ENCODE measurements around the gene NTSR2. TPM values are rescaled to one million over a fixed set of nuclear protein-coding genes. Genes with fewer than 3 reads are reported as not detected.

The NTSR2 gene
- total RNA-seq, 1 donor from 2014 or later, result not detected

GRCh38 chr2:11657646-11658045 lies 12.3 kb downstream of the NTSR2 start:
- no peak for TF ChIP-seq CTCF (IDR thresholded peaks at IDR 0.05)
- TF ChIP-seq EZH2 (IDR thresholded peaks at IDR 0.05), result no peak
- TF ChIP-seq EZH2phosphoT487 (IDR thresholded peaks at IDR 0.05), result no peak

DNA sequence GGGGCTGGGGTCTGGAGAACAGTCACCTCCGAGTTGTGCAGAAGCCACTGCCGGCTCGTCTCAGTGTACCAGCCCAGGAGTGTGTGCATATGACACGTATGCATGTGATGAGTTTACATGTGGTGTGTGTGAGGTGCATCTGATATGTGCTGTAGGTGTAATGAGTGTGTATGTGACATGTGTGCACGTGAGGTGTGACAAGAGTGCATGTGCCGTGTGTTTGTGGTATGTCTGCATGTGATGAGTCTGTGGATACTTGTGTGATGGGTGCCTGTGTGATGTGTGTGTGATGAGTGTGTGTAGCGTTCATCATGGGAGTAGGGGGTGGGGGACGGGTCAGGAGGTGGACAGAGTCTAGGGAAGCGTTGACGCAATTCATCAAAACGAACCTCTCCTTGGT lies 12.8 kb downstream of the NTSR2 start:
- H3K4me3 ChIP-seq, result no peak overlapping the region
- Mint-ChIP-seq H3K4me1 (no peaks in the 10 kb centered on the region), H3K36me3 (no peaks in the 10 kb centered on the region), H3K27ac (no peak overlapping the region), H3K9me3 (peaks cover 4% of the 10 kb centered on the region), H3K27me3 (ENCODE audit: insufficient read depth, low read depth) (peaks cover 2% of the 10 kb centered on the region), H3K4me3 (no peak overlapping the region)
- no peaks in the 10 kb centered on the region for H3K27me3 ChIP-seq
- no peaks in the 10 kb centered on the region for H3K36me3 ChIP-seq
- no peak overlapping the region for H3K27ac ChIP-seq
- H3F3A ChIP-seq (ENCODE audit: low read depth), result no peaks in the 10 kb centered on the region
- TF ChIP-seq EZH2 (IDR thresholded peaks at IDR 0.05), result no peak
- no peaks in the 10 kb centered on the region for H3K9me3 ChIP-seq (ENCODE audit: low read depth)
- no peaks in the 10 kb centered on the region for H3K79me2 ChIP-seq (ENCODE audit: low read depth)
- H4K20me1 ChIP-seq (ENCODE audit: low read depth), result no peaks in the 10 kb centered on the region
- no peak overlapping the region for H3K4me2 ChIP-seq
- no peaks in the 10 kb centered on the region for H3K4me1 ChIP-seq
- H2AFZ ChIP-seq (replicated peaks), result no peak overlapping the region
- H3K9ac ChIP-seq, result no peak overlapping the region
- DNase-seq (ENCODE audit: low spot score), result no peak

More at GRCh38 chr2:11657646-11658045, 12.3 kb downstream of the NTSR2 start:
- H3K9ac ChIP-seq, result no peak overlapping the region
- no peak overlapping the region for H3K27ac Mint-ChIP-seq
- H3K27me3 ChIP-seq, result no peaks in the 10 kb centered on the region
- H3K9me3 Mint-ChIP-seq, result peaks cover 6% of the 10 kb centered on the region
- no peaks in the 10 kb centered on the region for H3K79me2 ChIP-seq (ENCODE audit: low read depth)
- H3K4me3 Mint-ChIP-seq, result no peak overlapping the region
- no peak overlapping the region for H2AFZ ChIP-seq (replicated peaks)
- peaks cover under 1% of the 10 kb centered on the region for H3K9me3 ChIP-seq (ENCODE audit: low read depth)
- H3K4me2 ChIP-seq, result no peak overlapping the region
- H3K27ac ChIP-seq, result no peak overlapping the region
- peaks cover 2% of the 10 kb centered on the region for H3K27me3 Mint-ChIP-seq (ENCODE audit: insufficient read depth, low read depth)
- no peaks in the 10 kb centered on the region for H3K36me3 Mint-ChIP-seq
- no peaks in the 10 kb centered on the region for H3K4me1 ChIP-seq
- no peak overlapping the region for H3K4me3 ChIP-seq
- H3F3A ChIP-seq (ENCODE audit: low read depth), result no peaks in the 10 kb centered on the region
- H3K36me3 ChIP-seq, result no peaks in the 10 kb centered on the region
- DNase-seq (ENCODE audit: low spot score), result no peak
- H4K20me1 ChIP-seq (ENCODE audit: low read depth), result no peaks in the 10 kb centered on the region
- no peaks in the 10 kb centered on the region for H3K4me1 Mint-ChIP-seq

DNA sequence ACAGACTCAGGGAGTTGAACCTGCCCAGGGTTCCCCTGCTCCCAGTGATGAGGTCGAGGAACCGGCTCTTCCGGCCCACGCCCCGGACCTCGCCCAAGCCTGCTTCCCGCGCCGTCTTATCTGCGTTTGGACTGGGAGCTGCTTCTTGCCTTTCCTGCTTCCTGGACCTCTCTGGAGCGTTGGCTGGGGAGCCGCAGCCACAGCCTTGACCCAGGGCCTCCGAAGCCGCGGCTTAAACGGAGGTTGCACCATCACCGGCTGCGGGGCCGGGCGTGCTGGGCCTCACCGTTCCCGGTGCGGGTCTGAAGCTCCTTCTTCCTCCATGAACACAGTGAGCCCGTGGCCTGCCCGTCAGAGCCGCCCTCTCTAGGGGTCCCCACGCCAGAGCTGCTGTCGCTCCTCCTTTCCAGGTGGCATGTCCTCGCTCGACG lies 13.3 kb downstream of the NTSR2 start:
- no peak overlapping the region for H3K9ac ChIP-seq
- H3K4me3 ChIP-seq, result no peak overlapping the region
- no peak overlapping the region for H3K27ac ChIP-seq
- no peak overlapping the region for H2AFZ ChIP-seq (replicated peaks)
- TF ChIP-seq CTCF (IDR thresholded peaks at IDR 0.05) (no peak), EZH2phosphoT487 (IDR thresholded peaks at IDR 0.05) (no peak), EZH2 (IDR thresholded peaks at IDR 0.05) (no peak)
- no peaks in the 10 kb centered on the region for H3K27me3 ChIP-seq
- no peak overlapping the region for H3K4me2 ChIP-seq
- no peak overlapping the region for H3K4me3 Mint-ChIP-seq
- DNase-seq (ENCODE audit: low spot score), result no peak
- H3K4me1 ChIP-seq, result peaks cover under 1% of the 10 kb centered on the region
- peaks cover 2% of the 10 kb centered on the region for H3K27me3 Mint-ChIP-seq (ENCODE audit: insufficient read depth, low read depth)
- no peaks in the 10 kb centered on the region for H4K20me1 ChIP-seq (ENCODE audit: low read depth)
- no peaks in the 10 kb centered on the region for H3K36me3 ChIP-seq
- H3K9me3 ChIP-seq (ENCODE audit: low read depth), result no peaks in the 10 kb centered on the region
- H3K9me3 Mint-ChIP-seq, result no peaks in the 10 kb centered on the region
- no peak overlapping the region for H3K27ac Mint-ChIP-seq
- no peaks in the 10 kb centered on the region for H3K79me2 ChIP-seq (ENCODE audit: low read depth)
- H3K36me3 Mint-ChIP-seq, result no peaks in the 10 kb centered on the region
- no peaks in the 10 kb centered on the region for H3K4me1 Mint-ChIP-seq
- H3F3A ChIP-seq (ENCODE audit: low read depth), result no peaks in the 10 kb centered on the region

DNA sequence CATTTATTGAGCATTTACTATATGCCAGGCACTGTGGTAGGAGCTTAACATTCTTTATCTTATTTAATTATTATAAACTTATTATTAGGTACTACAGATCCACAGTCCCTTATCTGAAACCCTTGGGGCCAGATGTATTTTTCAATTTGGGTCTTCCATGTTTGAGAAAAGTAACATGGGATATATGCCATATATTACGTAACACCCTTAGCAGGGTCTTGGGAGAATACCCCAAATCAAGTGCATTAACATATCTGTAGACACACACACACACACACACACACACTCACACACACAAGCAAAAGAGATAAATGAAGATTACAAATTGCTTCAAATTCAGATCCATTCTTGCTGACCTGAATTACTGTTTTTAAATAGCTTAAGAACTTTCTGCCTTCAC lies 13.7 kb downstream of the NTSR2 start:
- Mint-ChIP-seq H3K4me3 (no peak overlapping the region), H3K4me1 (no peaks in the 10 kb centered on the region), H3K36me3 (no peaks in the 10 kb centered on the region), H3K27ac (no peak overlapping the region), H3K27me3 (ENCODE audit: insufficient read depth, low read depth) (peaks cover 2% of the 10 kb centered on the region), H3K9me3 (no peaks in the 10 kb centered on the region)
- Histone ChIP-seq H3K9me3 (ENCODE audit: low read depth) (no peaks in the 10 kb centered on the region), H3F3A (ENCODE audit: low read depth) (no peaks in the 10 kb centered on the region), H3K4me3 (no peak overlapping the region), H3K9ac (no peak overlapping the region), H3K27ac (no peak overlapping the region), H3K4me1 (peaks cover 5% of the 10 kb centered on the region), H3K27me3 (no peaks in the 10 kb centered on the region), H2AFZ (replicated peaks) (no peak overlapping the region), H4K20me1 (ENCODE audit: low read depth) (no peaks in the 10 kb centered on the region), H3K4me2 (no peak overlapping the region), H3K79me2 (ENCODE audit: low read depth) (no peaks in the 10 kb centered on the region), H3K36me3 (no peaks in the 10 kb centered on the region)
- no peak for TF ChIP-seq EZH2phosphoT487 (IDR thresholded peaks at IDR 0.05)
- no peak for TF ChIP-seq EZH2 (IDR thresholded peaks at IDR 0.05)
- no peak for TF ChIP-seq CTCF (IDR thresholded peaks at IDR 0.05)
- DNase-seq (ENCODE audit: low spot score), result no peak

Data from neural progenitor cell (in vitro differentiated cells).